AG04449 (cell line): Measurements from ENCODE around the gene BNC1.

Source experiments
- CTCF ChIA-PET: fragments of 350-600 bp; formaldehyde crosslinking; extraction: SDS; loops from one replicate; lab custom pipeline; 2021; ENCODE audit warnings: antibody characterized with exemption; lab: Yijun Ruan, JAX
- POLR2A ChIA-PET: fragments of 400-600, 350-600 bp; formaldehyde crosslinking; extraction: SDS; loops from one replicate; lab custom pipeline; 2020; ENCODE audit warnings: antibody characterized with exemption, inconsistent platforms; lab: Yijun Ruan, JAX
- DNase-seq: peaks from one replicate; pipeline ENCODE4 v3.0.0-alpha.2; 2010; ENCODE audit warnings: low read depth, low spot score
- H3K4me3 ChIP-seq: 2 replicates; pipeline ENCODE4 v1.5.1; 2011; ENCODE audit warnings: low read depth, mild to moderate bottlenecking, control low read depth, low read length
- TF ChIP-seq, protein P1 (sequence below): IDR thresholded peaks from one replicate; pipeline ENCODE4 v1.5.1; 2011; ENCODE audit warnings: mild to moderate bottlenecking, moderate library complexity, low read length, control low read depth, inconsistent platforms; ENCODE audit not compliant: insufficient read depth; ENCODE audit errors: missing control alignments

BNC1 gene

DNA sequence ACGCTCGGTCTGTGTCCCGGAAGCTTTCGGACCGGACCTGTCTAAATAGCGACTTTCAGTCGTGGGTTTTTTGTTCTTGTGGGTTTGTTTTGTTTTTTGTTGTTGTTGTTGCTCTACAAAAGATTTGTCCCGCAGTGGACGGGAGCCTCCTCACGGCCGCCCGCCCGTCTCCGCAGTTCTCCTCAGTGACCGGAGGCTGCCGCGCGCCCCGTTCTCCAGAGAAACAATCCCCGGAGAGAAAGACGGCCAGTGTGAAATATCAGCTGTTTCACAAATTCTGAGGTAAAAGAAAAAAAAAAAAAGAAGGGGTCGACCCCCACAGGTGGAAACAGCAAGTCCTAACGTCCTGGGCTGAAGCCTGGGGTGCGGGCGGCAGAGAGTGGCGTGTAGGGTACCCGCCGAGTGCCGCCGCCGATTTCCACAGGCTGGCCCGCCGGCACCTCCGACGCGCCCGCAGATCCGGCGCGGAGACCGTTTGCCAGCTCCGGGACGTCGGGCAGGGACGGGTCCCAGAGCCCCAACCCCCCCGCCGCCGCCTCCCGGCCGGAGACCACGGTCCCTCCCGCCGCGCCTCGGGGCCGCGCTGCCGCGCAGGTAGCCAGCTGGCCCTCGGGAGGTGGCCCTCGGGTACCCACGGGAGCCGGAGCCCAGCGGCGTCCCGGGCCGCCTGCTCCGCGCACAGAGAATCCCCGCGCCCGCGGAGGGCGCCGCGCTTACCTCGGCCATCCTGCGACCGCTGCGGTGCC, 478 bp downstream of the BNC1 start:
- CTCF ChIA-PET = interaction anchor here (1.1 to 1.7 kb wide), 4 partner anchors 36 to 273 kb away, joined by 3 to 8 read pairs (median 4); partner anchors contain the start of gene C15orf40
- POLR2A ChIA-PET = interaction anchor here (0.7 kb wide), 1 partner anchor 81 kb away, joined by 4 read pairs; no protein-coding TSS in a partner anchor
- H3K4me3 ChIP-seq = peak overlapping the region; percentile 67
- no peak for DNase-seq
- TF ChIP-seq, protein P1, sequence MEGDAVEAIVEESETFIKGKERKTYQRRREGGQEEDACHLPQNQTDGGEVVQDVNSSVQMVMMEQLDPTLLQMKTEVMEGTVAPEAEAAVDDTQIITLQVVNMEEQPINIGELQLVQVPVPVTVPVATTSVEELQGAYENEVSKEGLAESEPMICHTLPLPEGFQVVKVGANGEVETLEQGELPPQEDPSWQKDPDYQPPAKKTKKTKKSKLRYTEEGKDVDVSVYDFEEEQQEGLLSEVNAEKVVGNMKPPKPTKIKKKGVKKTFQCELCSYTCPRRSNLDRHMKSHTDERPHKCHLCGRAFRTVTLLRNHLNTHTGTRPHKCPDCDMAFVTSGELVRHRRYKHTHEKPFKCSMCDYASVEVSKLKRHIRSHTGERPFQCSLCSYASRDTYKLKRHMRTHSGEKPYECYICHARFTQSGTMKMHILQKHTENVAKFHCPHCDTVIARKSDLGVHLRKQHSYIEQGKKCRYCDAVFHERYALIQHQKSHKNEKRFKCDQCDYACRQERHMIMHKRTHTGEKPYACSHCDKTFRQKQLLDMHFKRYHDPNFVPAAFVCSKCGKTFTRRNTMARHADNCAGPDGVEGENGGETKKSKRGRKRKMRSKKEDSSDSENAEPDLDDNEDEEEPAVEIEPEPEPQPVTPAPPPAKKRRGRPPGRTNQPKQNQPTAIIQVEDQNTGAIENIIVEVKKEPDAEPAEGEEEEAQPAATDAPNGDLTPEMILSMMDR = no peak

DNA sequence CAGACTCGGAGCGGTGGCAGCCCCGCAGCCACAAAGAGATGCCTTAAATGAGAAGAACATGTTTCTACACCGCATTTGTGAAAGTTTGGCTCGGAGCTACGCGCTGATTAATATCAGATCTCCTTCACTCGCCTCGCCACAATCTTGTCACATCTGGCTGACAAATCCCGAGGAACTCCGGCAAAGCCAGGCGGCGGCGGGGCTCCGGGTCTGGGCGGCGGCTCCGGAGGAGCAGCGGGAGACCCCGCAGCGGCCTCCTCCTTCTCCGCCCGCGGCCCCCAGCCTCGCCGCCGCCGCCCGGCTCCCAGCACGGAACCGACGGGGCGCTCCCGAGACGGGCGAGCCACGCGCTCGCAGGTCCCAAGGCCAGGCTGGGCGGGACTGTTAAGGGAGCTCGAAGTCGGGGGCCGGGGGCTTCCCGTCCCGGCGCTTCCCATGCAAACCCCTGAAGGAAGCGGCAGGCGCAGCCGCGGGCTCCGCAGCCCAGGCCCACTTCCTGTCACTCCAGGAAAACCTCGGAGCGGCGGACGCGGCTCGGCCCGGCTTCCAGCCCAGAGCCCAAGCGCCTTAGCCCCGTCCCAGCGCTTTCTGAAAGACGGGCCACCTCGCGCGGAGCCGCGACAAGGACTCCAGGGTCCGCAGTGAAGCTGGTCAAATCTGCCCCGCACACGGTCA, 1.2 kb downstream of the BNC1 start:
- TF ChIP-seq, protein P1 = no peak
- no peak for DNase-seq
- POLR2A ChIA-PET = interaction anchor here (0.7 kb wide), 1 partner anchor 82 kb away, joined by 4 read pairs; no protein-coding TSS in a partner anchor
- CTCF ChIA-PET = interaction anchor here (1.1 to 1.7 kb wide), 4 partner anchors 35 to 272 kb away, joined by 3 to 8 read pairs (median 4); partner anchors contain the start of gene C15orf40
- H3K4me3 ChIP-seq = peak overlapping the region; percentile 67

DNA sequence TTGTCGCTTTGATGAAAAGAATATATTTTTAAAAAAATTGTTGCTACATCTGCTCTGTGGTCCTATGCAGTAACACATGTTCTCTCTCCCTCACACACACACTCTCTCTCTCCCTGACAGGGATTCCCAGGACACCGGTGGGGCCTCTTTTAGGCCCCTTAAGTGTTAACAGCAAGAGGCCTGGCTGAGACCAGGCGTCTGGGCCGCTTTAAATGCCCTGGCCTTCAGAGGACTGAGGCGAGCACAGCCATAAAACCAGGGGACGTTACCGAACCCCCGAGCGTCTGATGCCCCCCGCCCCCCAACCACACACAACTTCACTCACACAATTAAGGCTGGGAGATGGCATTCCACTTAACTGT, 1.7 kb downstream of the BNC1 start:
- no peak for DNase-seq
- TF ChIP-seq, protein P1 = no peak
- CTCF ChIA-PET = interaction anchor here (1.1 to 1.7 kb wide), 3 partner anchors 34 to 272 kb away, joined by 3 to 8 read pairs (median 6); partner anchors contain the start of gene C15orf40
- H3K4me3 ChIP-seq = peak overlapping the region; percentile 67
- POLR2A ChIA-PET = no interaction called here

DNA sequence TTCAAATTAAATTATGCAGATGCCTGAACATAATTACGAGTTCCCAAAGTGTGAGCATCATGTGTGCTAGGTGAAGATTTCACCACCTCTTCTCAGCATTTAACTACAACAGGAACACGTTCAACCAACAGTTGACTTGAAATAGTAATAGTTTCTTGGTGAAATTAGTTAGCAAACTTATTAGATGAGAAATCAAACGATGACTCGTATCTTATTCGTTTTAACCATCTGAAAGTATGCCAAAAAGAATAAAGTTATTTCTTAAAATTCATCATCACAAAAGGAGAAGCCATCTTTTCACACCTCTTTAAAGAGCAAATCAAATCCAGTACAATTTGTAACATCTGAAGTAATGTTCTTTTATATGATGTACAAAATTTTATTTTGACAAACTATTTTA, 2.3 kb downstream of the BNC1 start:
- ChIA-PET POLR2A (no interaction called here), CTCF (interaction anchor here (2.1 kb wide), 1 partner anchor 34 kb away, joined by 6 read pairs; no protein-coding TSS in a partner anchor)
- no peak overlapping the region for H3K4me3 ChIP-seq
- TF ChIP-seq, protein P1 = no peak
- DNase-seq = no peak

DNA sequence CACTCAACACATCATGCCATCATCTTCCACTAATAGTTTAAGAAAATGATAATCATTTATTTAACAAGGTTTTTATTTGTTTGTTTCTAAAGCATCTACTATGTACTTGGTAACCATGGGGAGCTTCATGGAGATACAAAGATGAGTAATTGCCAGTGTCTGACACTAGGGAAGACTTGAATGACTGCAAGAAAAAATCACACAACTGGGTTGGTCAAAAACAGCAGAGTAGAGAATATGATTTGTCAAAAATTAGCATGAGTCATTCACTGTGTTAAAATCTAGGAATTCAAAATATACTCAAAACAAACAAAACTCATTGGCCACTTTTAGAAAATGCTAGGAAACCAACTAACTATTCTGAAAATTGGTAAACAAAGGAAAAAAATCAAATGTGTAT, 6.3 kb downstream of the BNC1 start:
- no peak for DNase-seq
- ChIA-PET POLR2A (no interaction called here), CTCF (interaction anchor here (1.0 to 1.3 kb wide), 3 partner anchors 11 to 281 kb away, joined by 3 to 5 read pairs (median 4); no protein-coding TSS in a partner anchor)
- TF ChIP-seq, protein P1 = no peak
- no peak overlapping the region for H3K4me3 ChIP-seq

DNA sequence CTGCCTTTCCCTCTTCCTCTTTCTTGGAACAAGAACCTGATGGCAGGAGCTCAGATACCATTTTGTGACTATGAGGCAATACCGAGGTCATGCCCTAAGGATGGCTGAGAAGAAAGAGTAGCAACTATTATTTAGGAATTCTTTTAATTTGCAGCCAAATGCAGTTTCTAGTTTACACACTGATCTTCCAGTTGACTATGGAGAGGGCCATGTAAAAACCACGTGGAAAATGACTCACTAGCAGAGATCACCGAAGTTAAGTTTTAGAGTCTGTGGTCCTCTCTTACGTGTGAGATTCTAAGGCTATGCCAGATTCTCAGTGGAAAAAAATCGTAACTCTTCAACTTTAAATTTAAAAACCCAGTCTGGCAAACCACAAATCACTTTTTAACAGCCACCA, 7.8 kb downstream of the BNC1 start:
- TF ChIP-seq, protein P1 = no peak
- CTCF ChIA-PET = no interaction called here
- DNase-seq = no peak

More for the DNA sequence above, 7.8 kb downstream of the BNC1 start:
- H3K4me3 ChIP-seq = no peak overlapping the region
- POLR2A ChIA-PET = no interaction called here
